ENCODE results near the gene BCL2L13.

The BCL2L13 gene

DNA sequence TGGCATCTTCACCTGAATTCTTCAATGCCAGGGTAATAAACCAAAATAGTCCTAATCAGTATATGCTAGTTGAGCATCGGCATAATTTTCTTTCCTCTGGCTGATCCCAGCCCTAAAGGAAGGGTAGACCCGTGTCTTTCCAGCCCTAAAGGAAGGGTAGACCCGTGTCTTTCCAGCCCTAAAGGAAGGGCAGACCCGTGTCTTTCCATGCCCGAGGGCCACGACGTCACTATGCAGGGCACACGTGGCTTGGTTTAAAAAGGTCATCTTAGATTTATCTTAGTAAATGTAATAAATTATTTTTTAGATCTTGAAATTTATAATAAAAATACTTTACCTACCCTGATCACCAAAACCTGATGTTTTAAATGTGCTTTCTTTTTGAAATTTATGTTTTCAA is 90.2 kb downstream of the BCL2L13 start:
- in situ Hi-C loops (cut with HindIII; ENCODE audit: low pct_ligation_motif_present, low sequenced_read_pairs): no loop called here
- H3K27ac ChIP-seq: no peak overlapping the region

GRCh38 chr22:17729561-17729960 is 91.0 kb downstream of the BCL2L13 start:
- DNase-seq: no peak
- in situ Hi-C loops (cut with HindIII; ENCODE audit: low pct_ligation_motif_present, low sequenced_read_pairs): no loop called here
- TF ChIP-seq CTCF (IDR thresholded peaks at IDR 0.05; ENCODE audit: low read depth, low read length, missing control alignments): no peak
- Histone ChIP-seq H3K4me3 (ENCODE audit: low read depth, low read length) (no peak overlapping the region), H3K27ac (no peak overlapping the region), H3K36me3 (replicated peaks) (peaks cover 65% of the 10 kb centered on the region), H3K27me3 (replicated peaks) (no peaks in the 10 kb centered on the region)

More for the DNA sequence above, 90.2 kb downstream of the BCL2L13 start:
- DNase-seq: no peak
- H3K36me3 ChIP-seq (replicated peaks): peaks cover 60% of the 10 kb centered on the region
- no peak overlapping the region for H3K4me3 ChIP-seq (ENCODE audit: low read depth, low read length)
- no peak for TF ChIP-seq CTCF (IDR thresholded peaks at IDR 0.05; ENCODE audit: low read depth, low read length, missing control alignments)
- no peaks in the 10 kb centered on the region for H3K27me3 ChIP-seq (replicated peaks)

DNA sequence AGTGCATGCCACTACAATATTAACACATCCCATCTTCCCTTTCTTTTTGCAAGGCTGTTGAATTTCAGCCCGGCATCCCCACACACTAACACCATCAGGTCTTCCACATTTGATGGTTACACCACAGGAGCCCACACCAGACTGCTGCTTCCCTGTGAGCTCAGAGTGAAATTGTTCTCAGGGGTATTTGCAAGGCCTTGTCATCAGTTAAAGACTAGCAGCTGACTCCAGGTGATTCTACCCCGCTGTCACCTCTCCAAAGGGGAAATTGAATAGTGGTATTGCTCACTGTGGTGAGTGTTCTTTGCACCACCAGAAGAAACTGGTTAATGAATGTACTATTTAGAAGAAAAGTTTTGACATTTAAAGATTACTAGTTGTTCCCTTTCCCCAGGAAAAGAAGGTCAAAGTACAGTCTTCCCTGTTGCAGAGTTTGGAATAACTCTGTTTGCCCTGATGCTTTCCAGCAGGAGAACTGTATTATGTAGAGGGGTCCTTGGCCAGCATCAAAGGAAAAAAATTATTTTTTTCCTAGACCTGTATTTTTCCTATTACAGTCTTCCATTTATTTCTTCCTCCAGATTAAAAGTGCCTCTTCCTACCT is 93.8 kb downstream of the BCL2L13 start:
- no peak for DNase-seq
- in situ Hi-C loops (cut with HindIII; ENCODE audit: low pct_ligation_motif_present, low sequenced_read_pairs): no loop called here
- Histone ChIP-seq H3K27ac (no peak overlapping the region), H3K36me3 (replicated peaks) (peaks cover 63% of the 10 kb centered on the region), H3K27me3 (replicated peaks) (no peaks in the 10 kb centered on the region), H3K4me3 (ENCODE audit: low read depth, low read length) (no peak overlapping the region)
- TF ChIP-seq CTCF (IDR thresholded peaks at IDR 0.05; ENCODE audit: low read depth, low read length, missing control alignments): no peak

DNA sequence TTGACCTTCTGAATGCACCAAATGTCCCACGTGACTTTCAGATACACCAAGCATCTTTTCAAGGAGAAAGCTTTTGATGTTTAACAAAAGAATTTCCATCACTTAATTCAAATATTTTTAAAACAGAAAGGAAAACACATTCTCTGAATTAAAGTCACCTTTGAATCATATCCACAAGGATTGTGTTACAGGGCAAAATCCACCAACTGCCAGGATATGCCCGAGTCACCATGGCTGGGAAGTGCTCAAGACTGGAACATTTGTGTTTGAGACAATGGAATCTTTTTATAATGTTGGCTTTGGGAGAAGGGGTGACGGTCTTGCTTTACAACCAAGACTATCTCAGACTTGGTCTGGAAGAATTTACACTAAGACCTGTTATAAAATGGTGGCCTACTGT is 94.9 kb downstream of the BCL2L13 start:
- no peak for TF ChIP-seq CTCF (IDR thresholded peaks at IDR 0.05; ENCODE audit: low read depth, low read length, missing control alignments)
- no peaks in the 10 kb centered on the region for H3K27me3 ChIP-seq (replicated peaks)
- in situ Hi-C loops (cut with HindIII; ENCODE audit: low pct_ligation_motif_present, low sequenced_read_pairs): no loop called here
- no peak overlapping the region for H3K4me3 ChIP-seq (ENCODE audit: low read depth, low read length)
- DNase-seq: no peak
- peak overlapping the region; percentile 36 for H3K27ac ChIP-seq
- H3K36me3 ChIP-seq (replicated peaks): peaks cover 54% of the 10 kb centered on the region

DNA sequence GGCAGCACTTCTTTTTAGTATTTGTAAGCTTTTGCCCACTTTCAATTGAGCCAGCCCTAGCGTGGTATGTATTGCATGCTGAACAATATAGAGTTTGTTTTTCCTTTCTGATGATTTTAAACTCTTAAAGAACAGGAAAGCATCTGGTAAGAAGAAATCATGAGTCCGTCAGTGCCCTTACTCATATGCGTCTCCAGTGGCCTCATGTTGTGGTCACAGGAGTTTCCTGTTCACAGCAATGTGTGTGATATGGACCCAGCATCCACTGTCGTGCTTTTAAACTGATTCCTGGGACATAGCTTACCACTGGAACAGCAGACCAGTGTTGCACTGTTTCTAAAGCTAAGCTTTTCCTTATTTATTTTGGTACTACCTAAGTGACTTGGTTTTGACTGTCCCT is 95.6 kb downstream of the BCL2L13 start:
- DNase-seq: peak; percentile 64
- peak overlapping the region; percentile 36 for H3K27ac ChIP-seq
- TF ChIP-seq CTCF (IDR thresholded peaks at IDR 0.05; ENCODE audit: low read depth, low read length, missing control alignments): no peak
- peaks cover 50% of the 10 kb centered on the region for H3K36me3 ChIP-seq (replicated peaks)
- H3K4me3 ChIP-seq (ENCODE audit: low read depth, low read length): no peak overlapping the region
- in situ Hi-C loops (cut with HindIII; ENCODE audit: low pct_ligation_motif_present, low sequenced_read_pairs): no loop called here
- no peaks in the 10 kb centered on the region for H3K27me3 ChIP-seq (replicated peaks)
